ENCODE measurements around the gene LINGO1.

The LINGO1 gene

DNA sequence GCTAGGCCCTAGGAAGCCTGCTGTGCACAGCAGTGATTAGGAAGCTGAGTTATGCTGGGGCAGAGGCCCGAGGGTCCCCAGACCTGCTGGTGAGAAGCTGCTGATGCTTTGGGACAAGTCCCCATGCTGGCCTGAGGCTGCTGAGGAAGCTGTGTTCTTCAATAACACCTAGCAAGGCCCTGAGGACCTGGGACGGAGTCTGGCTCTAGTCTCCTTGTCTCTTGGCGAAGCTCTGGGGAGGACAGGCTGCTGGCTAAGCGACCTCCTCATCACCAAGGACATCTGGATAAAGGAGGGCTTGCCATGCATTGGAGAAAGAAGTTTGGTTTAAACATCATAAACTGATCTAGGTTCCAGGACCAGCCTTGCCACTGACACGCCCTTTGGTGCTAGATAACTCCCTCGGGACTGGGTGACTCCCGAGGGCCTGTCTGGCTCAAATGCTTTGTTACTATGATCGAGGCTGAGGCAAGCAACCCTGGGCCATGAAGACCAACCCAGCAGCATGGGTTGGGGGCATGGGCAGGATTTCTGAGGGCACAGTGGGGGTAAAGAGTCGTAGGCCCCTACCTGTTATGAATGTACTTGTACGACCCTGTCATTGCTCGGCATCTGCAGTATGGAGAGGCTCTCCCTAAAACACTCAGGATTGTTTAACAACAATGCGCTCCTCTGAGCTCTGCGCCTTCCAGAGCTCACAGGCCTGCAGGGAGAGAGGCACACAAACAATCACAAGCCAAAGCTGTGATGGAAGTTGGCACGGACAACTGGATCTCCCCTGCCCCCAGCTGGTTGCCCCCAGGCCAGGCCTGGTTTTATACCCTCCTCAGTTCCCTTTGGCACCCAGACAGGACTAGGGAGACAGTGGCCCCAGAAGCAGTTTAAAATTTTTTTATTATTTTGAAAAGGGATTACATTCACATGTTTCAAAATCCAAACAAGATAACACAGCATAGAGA is 64.4 kb downstream of the LINGO1 start:
- no peak for DNase-seq

DNA sequence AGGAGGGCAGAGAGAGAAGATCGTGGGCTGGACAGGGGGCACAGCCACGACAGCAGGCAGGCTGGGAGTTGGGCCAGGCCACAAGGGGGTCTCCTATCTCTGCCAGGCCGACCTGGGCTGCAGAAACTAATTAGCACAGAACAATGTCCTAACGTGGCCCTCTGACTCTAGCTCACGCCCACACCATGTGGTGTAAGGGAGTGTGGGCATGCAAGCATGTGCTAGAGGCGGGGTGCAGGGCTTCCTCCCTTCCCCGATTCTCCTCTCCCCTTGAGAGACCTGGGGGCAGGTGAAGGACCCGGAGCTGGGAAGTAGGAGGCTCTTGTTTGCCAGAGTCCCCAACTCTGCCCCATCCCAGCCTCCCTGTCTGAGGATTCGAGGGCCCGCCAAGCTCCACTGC is 65.5 kb downstream of the LINGO1 start:
- no peak for DNase-seq

GRCh38 chr15:77566092-77566491 is 66.6 kb downstream of the LINGO1 start:
- DNase-seq = no peak

GRCh38 chr15:77565378-77565915 is 67.3 kb downstream of the LINGO1 start:
- no peak for DNase-seq

DNA sequence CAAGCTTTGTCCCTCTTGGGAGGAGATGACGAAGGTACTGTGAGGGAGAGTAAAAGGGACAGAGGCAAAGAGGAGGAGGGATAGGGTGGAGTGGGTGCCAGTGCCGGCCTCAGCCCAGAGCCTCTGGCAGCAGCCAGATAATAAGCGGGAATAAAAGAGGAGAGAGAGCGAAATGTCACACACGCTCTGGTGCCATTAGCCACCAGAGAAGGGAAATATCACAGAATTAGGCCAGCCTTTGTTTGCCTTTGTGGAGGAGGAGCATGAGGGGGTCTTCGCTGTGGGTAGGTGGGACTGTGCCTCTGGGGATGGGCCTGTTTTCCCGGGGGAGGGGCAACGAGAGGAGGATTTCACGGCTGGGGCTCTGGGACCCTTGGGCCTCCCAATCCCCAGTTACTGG is 67.8 kb downstream of the LINGO1 start:
- no peak for DNase-seq

DNA sequence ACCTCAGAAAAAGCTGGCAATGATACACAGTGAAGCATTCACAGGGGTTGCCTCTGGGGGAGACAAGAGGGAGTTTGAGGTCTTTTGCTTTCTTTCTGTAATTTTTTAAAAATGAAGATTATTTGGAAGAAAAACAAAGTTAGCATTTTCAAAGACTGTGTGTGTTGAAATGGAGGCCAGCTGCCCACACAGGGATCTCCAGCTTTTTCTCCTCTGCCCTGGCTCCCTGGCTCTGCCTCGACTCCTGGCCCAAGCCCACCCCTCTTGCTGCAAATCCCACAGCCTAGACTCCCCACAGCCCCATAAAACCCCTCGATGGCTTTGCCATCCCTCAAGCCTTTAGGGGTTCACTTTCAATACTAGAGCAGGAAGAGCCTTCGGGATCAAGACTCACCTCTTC is 68.4 kb downstream of the LINGO1 start:
- DNase-seq = no peak

DNA sequence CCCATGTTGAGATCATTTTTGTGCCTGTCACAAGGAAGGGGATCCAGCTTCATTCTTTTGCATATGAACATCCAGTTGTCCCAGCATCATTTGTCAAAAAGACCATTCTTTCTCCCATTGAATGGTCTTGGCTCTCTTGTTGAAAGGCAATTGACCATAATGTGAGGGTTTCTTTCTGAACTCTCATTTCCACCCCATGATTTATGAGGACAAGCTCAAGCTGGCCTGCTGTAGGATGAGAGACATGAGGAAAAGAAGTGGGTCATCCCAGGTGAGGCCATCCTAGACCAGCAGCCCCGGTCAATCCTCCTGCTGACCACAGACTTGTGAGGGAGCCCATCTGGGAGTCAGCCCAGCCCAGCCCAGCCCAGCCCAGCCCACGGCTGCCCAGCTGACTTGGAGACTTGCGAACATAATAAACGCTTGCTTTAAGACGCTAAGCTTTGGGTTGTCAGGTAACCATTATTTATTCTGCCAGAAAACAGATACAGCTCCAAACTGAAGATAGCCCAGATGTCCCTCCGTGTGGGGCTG is 69.0 kb downstream of the LINGO1 start:
- DNase-seq = no peak
